HG02885 (cell line): ENCODE results near the gene LSM6.

Experiments
- ATAC-seq: cut with Tn5 transposase; IDR thresholded peaks from one replicate; pipeline ENCODE4 v1.9.1; 2021; ENCODE audit warnings: mild to moderate bottlenecking; ENCODE audit not compliant: unreplicated experiment, poor library complexity

LSM6 gene

GRCh38 chr4:146183209-146183608 is 7.7 kb downstream of the LSM6 start:
- ATAC-seq: no peak

GRCh38 chr4:146186041-146186440 is 10.5 kb downstream of the LSM6 start:
- ATAC-seq: no peak

- no peak for ATAC-seq
Measured at GRCh38 chr4:146186596-146186995, 11.1 kb downstream of the LSM6 start.

- ATAC-seq: no peak
Measured at GRCh38 chr4:146190456-146190855, 14.9 kb downstream of the LSM6 start.

- no peak for ATAC-seq
Measured at GRCh38 chr4:146191766-146192458, 16.4 kb downstream of the LSM6 start.

- no peak for ATAC-seq
Measured at GRCh38 chr4:146193628-146194027, 18.1 kb downstream of the LSM6 start.

GRCh38 chr4:146194212-146194611 is 18.7 kb downstream of the LSM6 start:
- no peak for ATAC-seq

GRCh38 chr4:146202665-146203064 is 27.1 kb downstream of the LSM6 start:
- ATAC-seq: no peak

GRCh38 chr4:146207410-146207809 is 31.9 kb downstream of the LSM6 start:
- no peak for ATAC-seq

- no peak for ATAC-seq
Measured at GRCh38 chr4:146210890-146211289, 35.4 kb downstream of the LSM6 start.

GRCh38 chr4:146211440-146211839 is 35.9 kb downstream of the LSM6 start:
- no peak for ATAC-seq

- ATAC-seq: no peak
Measured at GRCh38 chr4:146212781-146213180, 37.3 kb downstream of the LSM6 start.

- ATAC-seq: no peak
Measured at GRCh38 chr4:146214238-146214637, 38.7 kb downstream of the LSM6 start, which contains the start of gene REELD1. REELD1 (plus strand) TSS chr4:146214538; CDS start chr4:146216953, 2,415 bp downstream.

- no peak for ATAC-seq
Measured at GRCh38 chr4:146222313-146222712, 46.8 kb downstream of the LSM6 start.

- ATAC-seq: no peak
Measured at GRCh38 chr4:146224326-146224966, 48.9 kb downstream of the LSM6 start.

- ATAC-seq: no peak
Measured at GRCh38 chr4:146229406-146229805, 53.9 kb downstream of the LSM6 start.

- ATAC-seq: no peak
Measured at GRCh38 chr4:146232131-146232722, 56.7 kb downstream of the LSM6 start.

- ATAC-seq: no peak
Measured at GRCh38 chr4:146235654-146236177, 60.2 kb downstream of the LSM6 start.

- ATAC-seq: no peak
Measured at GRCh38 chr4:146236216-146236615, 60.7 kb downstream of the LSM6 start.

GRCh38 chr4:146237092-146237491 is 61.6 kb downstream of the LSM6 start:
- no peak for ATAC-seq

- ATAC-seq: no peak
Measured at GRCh38 chr4:146238107-146238506, 62.6 kb downstream of the LSM6 start.
